ENCODE results near the gene CENPQ. TPM values are rescaled to one million over a fixed set of nuclear protein-coding genes. Genes with fewer than 3 reads are reported as not detected.

Gene CENPQ
- total and polyA plus RNA-seq, 2 of the 8 experiments (the other 6 are each of a cell fraction or from before 2014, with no cell fraction given), result 9.4 to 19.6 TPM

- no peaks in the 10 kb centered on the region for H3K9me3 ChIP-seq (ENCODE audit: insufficient read depth in 2 of 2, low read depth in 1 of 2, low read length in 1 of 2)
- H3K27ac ChIP-seq (ENCODE audit: low read depth, low read length), result no peak overlapping the region
- no peak overlapping the region for H2BK20ac ChIP-seq (ENCODE audit: low read length)
- H3K27me3 ChIP-seq (replicated peaks in 1 of 4; ENCODE audit: control insufficient read depth in 3 of 4, extremely low read depth in 1 of 4, insufficient read depth in 3 of 4, low read length in 3 of 4), result no peaks in the 10 kb centered on the region
- no peak overlapping the region for H3K4ac ChIP-seq (replicated peaks; ENCODE audit: insufficient read length, low read depth, low read length)
- H2BK5ac ChIP-seq (ENCODE audit: low read depth, low read length), result no peak overlapping the region
- H4K8ac ChIP-seq (ENCODE audit: extremely low read depth, insufficient read depth, low read length), result no peak overlapping the region
- CTCF ChIA-PET (ENCODE audit: partially characterized antibody), result interaction anchor here (2.0 to 3.1 kb wide), 2 partner anchors 14 to 105 kb away, joined by 4 to 14 read pairs; no protein-coding TSS in a partner anchor
- POLR2A ChIA-PET (ENCODE audit: partially characterized antibody), result no interaction called here
- no peak overlapping the region for H2BK12ac ChIP-seq (ENCODE audit: low read depth, low read length)
- H3K4me3 ChIP-seq (ENCODE audit: extremely low read depth in 1 of 4, insufficient read depth in 2 of 4, low read depth in 3 of 4, low read length in 4 of 4), result no peak overlapping the region
- H3K14ac ChIP-seq (ENCODE audit: insufficient read length), result no peak overlapping the region
- no peak overlapping the region for H4K91ac ChIP-seq (replicated peaks; ENCODE audit: insufficient read length, low read length)
- H3K23me2 ChIP-seq (ENCODE audit: low read depth, low read length), result no peaks in the 10 kb centered on the region
- no peaks in the 10 kb centered on the region for H3K79me2 ChIP-seq (ENCODE audit: control insufficient read depth in 1 of 2, insufficient read depth in 2 of 2, low read length in 2 of 2)
- no peak overlapping the region for H3K23ac ChIP-seq (ENCODE audit: insufficient read length)
- no peaks in the 10 kb centered on the region for H3K36me3 ChIP-seq (ENCODE audit: control insufficient read depth in 2 of 4, insufficient read depth in 4 of 4, low read length in 3 of 4)
- H3K9ac ChIP-seq (replicated peaks in 1 of 4; ENCODE audit: extremely low read depth in 1 of 4, low read depth in 3 of 4, low read length in 3 of 4), result no peak overlapping the region
- no peaks in the 10 kb centered on the region for H4K20me1 ChIP-seq (replicated peaks in 1 of 2; ENCODE audit: control insufficient read depth in 1 of 2, insufficient read depth in 2 of 2, low read length in 2 of 2)
- DNase-seq (ENCODE audit: low read depth in 1 of 2, low spot score in 2 of 2), result no peak
- no peak overlapping the region for H2AFZ ChIP-seq (ENCODE audit: low read length)
- H4K5ac ChIP-seq (ENCODE audit: insufficient read length, low read depth, low read length), result no peak overlapping the region
- 88% methylated on average over 2 of the region's 2 CpGs; no CpG with 5 or more reads in 1 of the 2 experiments for WGBS, 2 experiments (ENCODE audit: extremely low coverage in 1 of 2, insufficient coverage in 1 of 2, insufficient read length in 1 of 2, insufficient replicate concordance in 2 of 2, low coverage in 1 of 2, low lambda C conversion rate in 2 of 2, missing lambda C conversion rate in 1 of 2)
- no peak overlapping the region for H3K4me2 ChIP-seq (ENCODE audit: insufficient read depth in 1 of 2, low read depth in 2 of 2, low read length in 2 of 2)
- H2BK120ac ChIP-seq (replicated peaks; ENCODE audit: low read depth, low read length), result no peak overlapping the region
- TF ChIP-seq POLR2AphosphoS5 (IDR thresholded peaks at IDR 0.05; ENCODE audit: low read depth, low read length), result no peak
- TF ChIP-seq ASH2L (IDR thresholded peaks at IDR 0.05; ENCODE audit: low read length), result no peak
- no peak for TF ChIP-seq SIX5 (IDR thresholded peaks at IDR 0.05; ENCODE audit: low read depth, low read length)
- TF ChIP-seq TAF7 (optimal IDR thresholded peaks at IDR 0.05; ENCODE audit: borderline replicate concordance, low read depth, low read length), result no peak
- TF ChIP-seq SIN3A (conservative IDR thresholded peaks at IDR 0.05 in 1 of 2, IDR thresholded peaks at IDR 0.05 in 1 of 2; ENCODE audit: low read depth in 1 of 2, low read length in 2 of 2), result no peak
- TF ChIP-seq BACH1 (IDR thresholded peaks at IDR 0.05; ENCODE audit: low read length), result no peak
- TF ChIP-seq CEBPB (IDR thresholded peaks at IDR 0.05; ENCODE audit: low read depth, low read length), result no peak
- TF ChIP-seq SRF (IDR thresholded peaks at IDR 0.05; ENCODE audit: low read depth, low read length), result no peak
- no peak for TF ChIP-seq EP300 (IDR thresholded peaks at IDR 0.05; ENCODE audit: borderline replicate concordance in 1 of 2, low read depth in 2 of 2, low read length in 2 of 2)
- no peak for TF ChIP-seq KDM4A (IDR thresholded peaks at IDR 0.05; ENCODE audit: low read depth, low read length, severe bottlenecking)
- no peak overlapping the region for H2BK15ac ChIP-seq (ENCODE audit: low read length)
- H3K79me1 ChIP-seq (ENCODE audit: low read depth, low read length), result no peaks in the 10 kb centered on the region
- no peak for FAIRE-seq
- no peak overlapping the region for H3K56ac ChIP-seq (replicated peaks; ENCODE audit: insufficient read length, low read depth, low read length)
- no peaks in the 10 kb centered on the region for H3K4me1 ChIP-seq (replicated peaks in 1 of 4; ENCODE audit: control insufficient read depth in 3 of 4, insufficient read depth in 4 of 4, low read length in 3 of 4)
- H3K18ac ChIP-seq (ENCODE audit: extremely low read depth, low read length), result no peak overlapping the region
- no peak overlapping the region for H2AK5ac ChIP-seq (ENCODE audit: low read depth, low read length)
These were observed 54.7 kb downstream of the CENPQ start for GRCh38 chr6:49517919-49518318.

All from H1 (cell line).